ENCODE data around the gene SMG1. TPM values are rescaled to one million over a fixed set of nuclear protein-coding genes. Genes with fewer than 3 reads are reported as not detected.
A peak's percentile ranks its signal among the peaks of the same experiment; 100 is the strongest.

SMG1 gene
- total and polyA plus RNA-seq, 10 donors, result 8.4 to 154 (median 114) TPM

DNA sequence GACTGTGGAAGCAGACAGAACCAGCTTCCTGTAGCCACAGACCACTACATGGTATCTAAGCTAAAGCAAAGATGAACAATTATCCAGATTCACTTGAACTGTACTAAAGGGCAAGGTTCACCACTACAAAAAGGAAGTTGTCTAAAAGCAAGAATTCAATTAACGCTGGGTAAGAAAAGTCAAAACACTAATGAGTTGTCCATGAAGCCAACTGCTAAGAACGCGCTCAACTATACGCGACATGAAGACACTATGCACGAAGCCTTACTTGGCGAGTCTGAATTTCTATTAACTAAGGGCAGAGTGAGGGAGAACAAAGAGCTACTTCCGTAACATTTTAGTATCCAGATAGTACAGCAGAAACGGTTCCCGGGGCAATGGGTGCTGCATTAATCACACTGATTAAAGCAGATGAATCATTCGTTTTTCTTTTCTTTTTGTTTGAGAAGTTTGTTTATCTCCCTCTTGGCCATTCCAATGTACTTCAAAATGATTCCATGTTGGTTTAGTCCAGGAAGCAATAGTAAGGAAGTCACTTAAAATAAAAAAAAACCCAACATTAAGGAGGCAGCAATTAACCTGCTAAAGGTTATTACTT, 133.3 kb downstream of the SMG1 start:
- intact Hi-C loops (cut with DNase I; ENCODE audit: low total_unique reads), result loop anchor here (10.0 kb wide), 1 partner anchor 272 kb away; the partner anchor contains the start of gene COQ7
- Histone ChIP-seq H3K27ac (no peak overlapping the region), H3K36me3 (peaks cover 5 to 81% (median 53%) of the 10 kb centered on the region in 6 donors), H3K4me3 (no peak overlapping the region), H3K4me1 (peaks cover 12 to 47% (median 26%) of the 10 kb centered on the region in 6 donors), H3K9me3 (no peaks in the 10 kb centered on the region), H3K27me3 (replicated peaks in 1 of 7) (no peaks in the 10 kb centered on the region)
- no peak for DNase-seq
- 91 to 95% (median 94%) methylated on average over 11 of the region's 11 CpGs for whole genome bisulfite sequencing, 5 donors
- TF ChIP-seq POLR2AphosphoS5 (IDR thresholded peaks at IDR 0.05) (no peak), POLR2A (IDR thresholded peaks at IDR 0.05) (no peak)
- TF ChIP-seq, protein P1, sequence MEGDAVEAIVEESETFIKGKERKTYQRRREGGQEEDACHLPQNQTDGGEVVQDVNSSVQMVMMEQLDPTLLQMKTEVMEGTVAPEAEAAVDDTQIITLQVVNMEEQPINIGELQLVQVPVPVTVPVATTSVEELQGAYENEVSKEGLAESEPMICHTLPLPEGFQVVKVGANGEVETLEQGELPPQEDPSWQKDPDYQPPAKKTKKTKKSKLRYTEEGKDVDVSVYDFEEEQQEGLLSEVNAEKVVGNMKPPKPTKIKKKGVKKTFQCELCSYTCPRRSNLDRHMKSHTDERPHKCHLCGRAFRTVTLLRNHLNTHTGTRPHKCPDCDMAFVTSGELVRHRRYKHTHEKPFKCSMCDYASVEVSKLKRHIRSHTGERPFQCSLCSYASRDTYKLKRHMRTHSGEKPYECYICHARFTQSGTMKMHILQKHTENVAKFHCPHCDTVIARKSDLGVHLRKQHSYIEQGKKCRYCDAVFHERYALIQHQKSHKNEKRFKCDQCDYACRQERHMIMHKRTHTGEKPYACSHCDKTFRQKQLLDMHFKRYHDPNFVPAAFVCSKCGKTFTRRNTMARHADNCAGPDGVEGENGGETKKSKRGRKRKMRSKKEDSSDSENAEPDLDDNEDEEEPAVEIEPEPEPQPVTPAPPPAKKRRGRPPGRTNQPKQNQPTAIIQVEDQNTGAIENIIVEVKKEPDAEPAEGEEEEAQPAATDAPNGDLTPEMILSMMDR (IDR thresholded peaks at IDR 0.05 in 8 of 11, conservative IDR thresholded peaks at IDR 0.05 in 3 of 11), result no peak

DNA sequence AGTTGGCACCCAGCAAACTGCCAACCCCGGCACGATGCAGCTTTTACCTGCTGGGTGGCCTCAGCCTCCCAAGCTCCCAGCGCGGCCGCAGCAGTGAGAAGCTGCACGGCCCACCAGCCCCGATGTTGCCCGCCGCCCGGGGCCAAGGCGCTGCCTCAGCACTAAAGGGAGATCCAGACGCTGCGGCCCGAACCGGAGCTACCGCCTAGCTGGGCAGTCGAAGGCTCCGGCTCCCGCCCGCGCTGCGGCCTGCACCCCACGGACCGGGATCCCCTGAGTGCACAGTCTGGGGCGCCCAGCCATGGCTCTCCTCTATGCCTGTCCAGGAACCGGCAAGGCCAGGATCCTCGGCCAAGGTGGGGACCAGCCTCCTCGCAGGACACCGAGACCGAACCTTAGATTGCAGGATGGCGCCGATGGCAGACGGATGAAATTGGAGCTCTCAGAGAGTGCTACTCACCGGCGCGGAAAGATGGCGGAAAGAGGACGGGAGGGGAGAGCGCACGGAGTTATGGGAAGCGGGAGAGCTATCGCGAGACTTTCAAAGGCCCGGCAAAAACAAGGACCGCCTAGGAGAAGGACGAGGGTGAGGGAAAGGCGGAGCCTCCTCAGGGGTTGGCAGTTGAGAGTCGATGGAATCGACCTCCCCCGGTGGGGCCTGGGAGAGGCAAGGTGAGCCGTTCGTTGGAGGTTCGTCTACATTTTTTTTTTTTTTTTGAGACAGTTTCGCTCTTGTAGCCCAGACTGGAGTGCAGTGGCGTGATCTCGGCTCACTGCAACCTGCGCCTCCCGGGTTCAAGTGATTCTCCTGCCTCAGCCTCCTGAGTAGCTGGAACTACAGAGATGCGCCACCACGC, 136.1 kb downstream of the SMG1 start, which contains the start of gene RPS15A:
Gene RPS15A, minus strand, starts transcription at position 485 of the 857 bp plus-strand sequence. CDS start 1,221 bp downstream, outside the sequence.
- intact Hi-C loops (cut with DNase I; ENCODE audit: low total_unique reads), result loop anchor here (10.0 kb wide), 1 partner anchor 275 kb away; the partner anchor contains the start of gene COQ7
- 3 to 4% (median 3%) methylated on average over 48 to 60 of the region's 60 CpGs for WGBS, 5 donors
- H3K4me3 ChIP-seq, result peak within 1 kb of the TSS; percentile 70 to 94 (median 90)
- peaks cover 2 to 81% (median 65%) of the 10 kb centered on the region in 6 donors for H3K36me3 ChIP-seq
- H3K4me1 ChIP-seq, result peaks cover 38 to 55% (median 46%) of the 10 kb centered on the region in 6 donors
- no peaks in the 10 kb centered on the region for H3K9me3 ChIP-seq
- H3K27me3 ChIP-seq (replicated peaks in 1 of 7), result no peaks in the 10 kb centered on the region
- peak in 1 of 3 donors; percentile 29 for TF ChIP-seq POLR2A (IDR thresholded peaks at IDR 0.05)
- peak; percentile 95 to 97 (median 96) for TF ChIP-seq POLR2AphosphoS5 (IDR thresholded peaks at IDR 0.05)
- TF ChIP-seq, protein P1 (IDR thresholded peaks at IDR 0.05 in 8 of 11, conservative IDR thresholded peaks at IDR 0.05 in 3 of 11), result peak in 2 of 11 experiments; percentile 14 to 22
- DNase-seq, result peak; percentile 97
- peak within 1 kb of the TSS; percentile 55 to 92 (median 88) for H3K27ac ChIP-seq

DNA sequence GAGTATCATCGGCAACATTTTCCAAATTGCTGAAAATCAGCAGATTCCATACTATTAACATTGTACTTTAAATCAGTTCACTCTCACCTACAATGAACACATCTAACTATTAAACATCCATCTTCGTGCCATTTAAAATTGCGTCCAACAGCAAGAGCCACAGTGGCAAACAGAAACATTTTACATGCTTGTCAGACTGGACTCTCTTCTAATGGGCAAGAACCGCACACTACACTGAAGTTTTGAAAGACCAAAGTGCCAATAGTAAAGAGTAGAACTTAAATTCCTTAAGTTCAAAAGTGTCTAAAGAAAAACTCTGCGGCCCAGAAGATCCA, 136.7 kb downstream of the SMG1 start:
- WGBS, 5 donors, result 0 to 2% (median 1%) methylated on average over 5 of the region's 5 CpGs
- peaks cover 38 to 61% (median 50%) of the 10 kb centered on the region in 6 donors for H3K4me1 ChIP-seq
- no peak for DNase-seq
- intact Hi-C loops (cut with DNase I; ENCODE audit: low total_unique reads), result no loop called here
- H3K27ac ChIP-seq, result peak overlapping the region; percentile 55 to 92 (median 88)
- TF ChIP-seq POLR2A (IDR thresholded peaks at IDR 0.05) (no peak), POLR2AphosphoS5 (IDR thresholded peaks at IDR 0.05) (no peak)
- TF ChIP-seq, protein P1 (IDR thresholded peaks at IDR 0.05 in 8 of 11, conservative IDR thresholded peaks at IDR 0.05 in 3 of 11), result no peak
- peak overlapping the region; percentile 70 to 94 (median 90) for H3K4me3 ChIP-seq
- H3K27me3 ChIP-seq (replicated peaks in 1 of 7), result no peaks in the 10 kb centered on the region
- H3K36me3 ChIP-seq, result peaks cover 0 to 81% (median 64%) of the 10 kb centered on the region in 6 donors
- no peaks in the 10 kb centered on the region for H3K9me3 ChIP-seq

All from spleen (tissue), 11 donors.